ENCODE results near the gene OR2K2.
"Not testable (repeated sequence)": the region's sequence is repeated elsewhere in the genome, so short reads cannot be mapped to it uniquely, and the experiment has no call there.

The OR2K2 gene

GRCh38 chr9:111297066-111297824, 32.8 kb downstream of the OR2K2 start:
- DNase-seq: no peak

GRCh38 chr9:111294691-111295451, 35.2 kb downstream of the OR2K2 start:
- DNase-seq: no peak

GRCh38 chr9:111287127-111287526, 42.9 kb downstream of the OR2K2 start:
- no peak for DNase-seq

GRCh38 chr9:111284703-111285102, 45.3 kb downstream of the OR2K2 start:
- no peak for DNase-seq

GRCh38 chr9:111282845-111283244, 47.2 kb downstream of the OR2K2 start:
- no peak for DNase-seq

- not testable (repeated sequence) for DNase-seq
Observed at GRCh38 chr9:111280795-111281194, 49.2 kb downstream of the OR2K2 start.

All from activated CD4-positive, alpha-beta T cell treated with anti-CD3 and anti-CD28 coated beads for 48 hours (primary cell).